EH (cell line): ENCODE results near the gene TNFRSF14.
"Not testable (repeated sequence)": the region's sequence is repeated elsewhere in the genome, so short reads cannot be mapped to it uniquely, and the experiment has no call there.

ENCODE experiments used
- DNase-seq: peaks from one replicate; pipeline ENCODE4 v3.0.0-alpha.2; 2015; ENCODE audit warnings: low read depth

The TNFRSF14 gene

DNA sequence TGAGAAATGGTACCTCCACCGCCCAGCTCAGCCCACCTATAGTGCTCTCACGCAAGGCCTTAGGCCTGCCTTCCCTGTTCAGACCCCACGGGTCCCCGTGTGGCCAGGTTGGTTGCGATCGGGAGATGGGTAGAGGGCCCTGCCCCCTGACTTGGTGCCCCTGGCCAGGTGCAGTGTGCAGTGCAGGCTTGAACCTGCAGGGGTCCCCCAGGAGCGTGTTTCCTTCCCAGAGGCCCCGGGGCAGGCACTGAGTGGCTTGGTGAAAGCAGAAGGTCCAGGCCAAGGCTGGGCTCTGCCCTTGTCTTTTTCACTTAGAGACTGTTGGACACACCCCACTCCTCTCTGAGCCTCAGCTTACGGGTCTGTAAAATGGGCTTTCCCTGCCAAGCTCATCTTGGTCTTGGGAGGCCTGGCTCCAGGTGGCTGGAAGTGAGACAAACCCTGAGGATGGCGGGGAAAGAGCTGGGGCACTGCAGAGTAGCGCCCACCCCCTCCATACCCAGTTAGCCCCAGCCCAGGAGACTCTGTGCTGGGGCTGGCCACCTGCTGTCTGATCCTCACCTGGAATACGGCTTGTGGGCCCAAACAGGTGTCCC is 16.8 kb upstream of the TNFRSF14 start:
- DNase-seq = no peak

DNA sequence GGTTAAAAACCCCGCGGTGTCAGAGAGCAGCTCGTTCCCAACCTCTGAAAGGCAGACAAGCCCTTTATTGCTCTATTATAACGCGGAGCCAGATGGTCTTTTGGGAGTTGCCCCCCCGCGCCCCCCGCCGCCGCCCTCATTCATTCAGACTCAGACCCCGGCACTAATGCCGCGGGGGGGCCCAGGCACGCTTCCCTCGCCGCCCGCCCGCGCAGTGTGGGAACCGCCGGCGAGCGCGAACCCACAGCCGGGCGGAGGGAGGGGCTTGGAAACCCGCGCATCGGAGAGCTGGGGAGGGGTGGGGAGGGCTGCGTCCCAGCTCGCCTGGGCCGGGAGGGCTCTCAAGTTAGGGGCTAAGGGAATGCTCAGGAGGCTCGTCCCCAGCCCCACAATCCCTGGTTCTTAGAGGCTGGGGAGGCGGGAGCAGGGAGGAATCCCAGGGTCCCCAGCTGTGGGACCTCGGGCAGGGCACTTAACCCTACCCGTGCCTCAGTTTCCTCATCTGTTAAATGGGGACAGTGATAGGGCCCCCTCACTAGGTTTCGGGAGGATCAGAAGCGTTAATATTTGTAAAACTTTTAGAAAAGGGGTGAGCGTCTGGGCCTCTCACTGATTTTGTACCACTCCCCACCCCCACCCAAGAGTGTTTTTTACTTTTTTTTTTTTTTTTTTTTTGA is 15.2 kb upstream of the TNFRSF14 start:
- no peak for DNase-seq

DNA sequence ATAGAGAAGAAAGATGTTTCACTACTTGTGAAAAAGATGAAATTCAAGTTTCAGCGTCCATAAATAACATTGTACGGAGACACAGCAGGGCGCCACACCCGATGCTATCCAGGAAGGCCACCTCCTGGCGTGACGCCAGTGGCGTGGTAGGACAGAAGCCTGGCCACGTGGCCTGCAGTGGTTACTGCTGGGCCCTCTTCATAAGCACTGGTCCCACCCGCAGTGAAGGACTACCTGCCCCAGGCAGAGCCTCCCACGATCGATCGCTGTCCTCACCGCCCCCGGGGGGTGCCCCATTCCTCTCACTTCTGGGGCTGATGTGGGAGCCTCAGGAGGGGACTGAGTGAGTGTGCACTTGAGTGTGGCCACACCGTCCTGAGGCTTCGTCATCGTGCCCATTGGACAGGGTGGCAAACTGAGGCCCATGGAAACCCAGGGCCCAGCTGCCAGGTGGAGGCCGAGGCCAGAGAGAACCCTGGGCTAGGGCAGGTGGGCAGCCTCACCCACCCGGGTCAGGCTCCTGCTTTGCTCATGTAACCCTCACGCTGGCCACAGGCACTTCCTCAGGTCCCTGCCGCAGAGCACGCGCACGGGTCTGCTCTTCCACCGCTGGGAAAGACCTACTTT is 14.4 kb upstream of the TNFRSF14 start:
- no peak for DNase-seq

DNA sequence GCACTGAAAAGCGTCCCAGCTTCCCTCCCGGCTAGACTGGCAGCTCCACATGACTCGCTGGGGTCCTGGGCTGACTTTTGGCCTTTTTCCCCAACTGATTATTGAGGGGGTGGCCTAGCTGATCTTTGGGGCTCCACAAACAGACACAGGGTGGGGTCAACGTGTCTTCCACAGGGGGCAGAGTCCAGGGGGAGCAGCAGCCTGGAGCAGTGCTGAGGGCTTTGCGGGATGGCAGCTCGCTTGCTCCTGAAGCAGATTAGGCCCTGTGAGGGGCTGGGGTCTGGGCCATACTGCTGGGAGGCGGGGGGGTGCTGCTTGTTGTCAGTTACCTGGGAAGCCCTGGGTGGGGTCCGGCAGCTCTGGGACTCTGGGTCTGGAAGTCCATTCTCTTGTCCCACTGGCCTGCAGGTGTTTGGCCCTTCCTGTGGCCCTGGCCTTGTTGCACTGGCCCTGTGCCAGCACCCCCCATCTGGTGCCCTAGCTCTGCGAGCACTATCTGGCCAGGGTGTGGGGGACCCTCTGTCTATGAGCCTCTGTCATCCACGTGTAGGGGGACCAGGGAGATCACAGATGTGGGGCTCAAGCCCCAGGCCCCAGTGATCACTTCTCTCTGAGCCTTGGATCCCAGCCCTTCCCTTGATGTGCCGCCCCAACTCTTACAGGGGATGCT is 13.8 kb upstream of the TNFRSF14 start:
- no peak for DNase-seq

- DNase-seq = peak; percentile 41
Observed at GRCh38 chr1:2543543-2544092, 12.6 kb upstream of the TNFRSF14 start.

DNA sequence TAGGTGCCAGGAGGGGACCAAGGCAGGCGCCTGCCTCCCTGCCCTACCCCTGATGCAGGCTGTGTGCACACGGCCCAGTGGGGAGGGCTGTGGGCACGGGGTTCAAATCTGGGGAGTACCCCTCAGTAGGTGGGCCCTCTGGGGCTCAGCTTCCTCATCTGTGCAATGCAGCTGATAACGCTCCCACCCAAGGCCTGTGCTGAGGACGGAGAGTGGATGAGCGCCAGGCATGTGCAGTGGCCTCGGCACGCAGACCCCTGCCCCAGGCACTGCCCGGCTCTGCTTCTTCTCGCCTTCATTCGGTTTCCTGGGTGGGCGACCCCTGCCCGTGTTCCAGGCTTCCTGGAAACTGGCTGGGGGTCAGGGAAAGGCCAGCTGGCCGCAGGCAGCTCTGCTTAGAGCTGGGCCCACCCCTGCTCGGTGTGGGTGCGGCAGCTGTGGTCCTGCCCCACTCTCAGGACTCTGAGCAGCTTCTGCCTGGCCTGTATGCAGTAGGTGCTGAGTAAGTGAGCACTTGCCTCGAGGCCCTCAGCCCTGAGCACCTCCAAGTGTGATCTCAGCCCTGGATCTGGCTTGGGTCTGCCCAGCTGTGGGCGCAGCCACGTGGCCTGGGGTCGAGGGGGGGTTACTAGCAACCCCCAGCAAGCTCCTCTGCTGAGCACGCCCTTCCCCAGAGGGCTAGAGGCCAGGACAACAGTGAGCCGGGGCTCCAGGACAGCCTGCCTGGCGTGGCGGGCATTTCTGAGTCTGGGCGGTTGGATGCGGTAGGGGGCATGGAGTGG is 11.9 kb upstream of the TNFRSF14 start:
- peak; percentile 19 for DNase-seq

DNA sequence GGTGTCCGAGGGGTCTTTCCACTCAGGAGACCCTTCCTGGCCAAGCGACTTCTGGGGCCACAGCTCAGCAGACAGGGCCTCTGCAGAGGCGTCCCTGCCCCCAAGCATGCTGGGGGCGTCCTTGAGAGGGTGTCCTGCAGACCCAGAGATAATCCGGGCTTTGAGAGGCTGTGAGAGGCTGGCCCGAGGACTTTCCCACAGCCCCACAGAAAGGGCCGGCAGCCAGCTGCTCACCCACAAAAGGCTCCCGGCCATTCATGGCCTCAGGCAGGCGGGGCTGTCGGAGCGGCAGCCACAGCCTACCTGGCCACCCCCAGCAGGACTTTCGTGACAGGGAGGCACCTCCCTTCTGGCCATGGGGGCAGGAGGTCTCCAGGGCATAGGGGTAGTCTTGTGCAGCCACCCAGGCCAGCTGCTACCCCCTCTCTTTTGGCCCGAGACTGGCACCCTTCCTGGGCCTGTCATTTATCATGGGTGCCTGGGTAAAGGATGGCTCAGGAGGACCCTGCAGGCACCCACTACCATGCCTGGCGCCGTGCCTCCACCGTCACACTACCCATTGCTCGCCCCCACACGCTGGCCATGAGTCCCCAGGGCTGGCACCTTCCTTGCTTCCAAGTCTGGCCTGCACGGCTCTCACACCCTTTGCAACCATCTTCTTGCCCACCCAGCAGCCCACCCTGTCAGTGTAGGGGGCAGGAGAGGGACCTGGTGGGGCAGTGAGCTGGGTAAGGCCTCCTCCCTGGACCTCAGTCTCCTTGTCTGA is 11.1 kb upstream of the TNFRSF14 start:
- no peak for DNase-seq

DNA sequence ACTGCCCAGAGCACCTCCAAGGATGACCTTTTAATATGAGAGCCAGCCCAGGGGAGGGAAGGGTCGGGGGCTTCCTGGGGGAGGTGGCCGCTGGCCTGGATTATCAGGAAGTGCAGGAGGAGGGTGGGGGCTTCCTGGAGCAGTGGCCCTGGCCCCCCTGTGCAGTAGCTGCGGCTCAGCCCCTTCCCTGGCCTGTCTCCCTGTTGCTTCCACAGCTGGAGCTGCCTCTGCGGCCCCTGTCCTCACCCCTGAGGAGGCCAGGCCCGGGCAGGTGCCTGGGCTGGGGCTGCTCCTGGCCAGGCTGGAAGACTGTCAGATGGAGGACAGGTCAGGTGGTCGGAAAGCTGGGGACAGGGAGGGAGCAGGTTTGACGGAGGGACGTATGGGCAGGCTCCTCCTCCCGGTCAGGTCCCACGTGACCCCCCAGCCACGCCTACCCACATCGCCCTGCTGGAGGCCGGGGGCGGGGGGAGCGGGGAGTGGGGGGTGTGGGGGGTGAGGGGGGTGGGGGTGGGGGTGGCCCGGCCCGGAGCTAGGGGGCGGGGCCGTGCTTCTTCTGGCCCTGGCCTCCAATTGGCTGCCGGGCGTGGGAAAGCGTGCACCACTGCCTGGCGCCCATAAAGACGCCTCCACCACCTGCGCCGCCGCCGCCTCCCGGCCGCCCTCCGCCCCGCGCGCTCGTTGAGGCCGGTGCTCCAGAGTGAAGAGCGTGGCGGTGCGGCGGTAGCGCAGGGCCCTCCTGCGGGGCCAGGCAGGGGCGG is 10.2 kb upstream of the TNFRSF14 start:
- DNase-seq = peak; percentile 88

DNA sequence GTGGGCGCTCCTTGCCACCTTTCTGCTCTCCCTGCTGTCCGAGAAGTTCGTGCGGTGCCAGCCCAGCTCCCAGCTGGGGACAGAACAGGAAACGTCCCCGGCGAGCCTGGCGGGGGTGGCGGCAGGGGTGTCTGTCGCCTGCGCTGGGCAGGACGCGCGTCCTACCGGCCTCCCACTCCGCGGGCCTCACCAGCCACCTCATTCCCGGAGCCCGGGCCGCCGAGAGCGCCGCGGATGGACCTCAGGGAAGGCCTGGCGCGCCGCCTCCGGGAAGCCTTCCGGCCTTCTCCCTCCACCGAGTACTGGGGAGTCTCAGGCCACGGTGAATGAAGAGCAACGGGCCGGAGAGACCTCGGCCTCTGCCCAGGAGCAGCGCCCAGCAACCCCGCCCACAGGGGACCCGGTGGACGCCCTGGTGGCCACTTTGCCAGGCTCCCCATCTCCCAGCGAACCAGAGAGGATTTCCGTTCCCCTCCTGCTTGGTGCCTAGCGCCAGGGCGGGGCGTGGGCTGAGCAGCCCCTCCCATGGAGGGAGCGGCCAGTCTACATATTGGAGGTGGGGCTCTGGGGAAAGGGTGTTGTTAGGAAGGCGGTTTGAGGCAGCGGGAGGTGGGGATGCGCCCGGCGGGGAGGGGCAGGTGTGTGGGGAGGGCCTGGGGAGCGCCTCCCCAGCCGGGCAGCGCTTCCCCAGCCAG is 9.5 kb upstream of the TNFRSF14 start:
- peak; percentile 89 for DNase-seq

DNA sequence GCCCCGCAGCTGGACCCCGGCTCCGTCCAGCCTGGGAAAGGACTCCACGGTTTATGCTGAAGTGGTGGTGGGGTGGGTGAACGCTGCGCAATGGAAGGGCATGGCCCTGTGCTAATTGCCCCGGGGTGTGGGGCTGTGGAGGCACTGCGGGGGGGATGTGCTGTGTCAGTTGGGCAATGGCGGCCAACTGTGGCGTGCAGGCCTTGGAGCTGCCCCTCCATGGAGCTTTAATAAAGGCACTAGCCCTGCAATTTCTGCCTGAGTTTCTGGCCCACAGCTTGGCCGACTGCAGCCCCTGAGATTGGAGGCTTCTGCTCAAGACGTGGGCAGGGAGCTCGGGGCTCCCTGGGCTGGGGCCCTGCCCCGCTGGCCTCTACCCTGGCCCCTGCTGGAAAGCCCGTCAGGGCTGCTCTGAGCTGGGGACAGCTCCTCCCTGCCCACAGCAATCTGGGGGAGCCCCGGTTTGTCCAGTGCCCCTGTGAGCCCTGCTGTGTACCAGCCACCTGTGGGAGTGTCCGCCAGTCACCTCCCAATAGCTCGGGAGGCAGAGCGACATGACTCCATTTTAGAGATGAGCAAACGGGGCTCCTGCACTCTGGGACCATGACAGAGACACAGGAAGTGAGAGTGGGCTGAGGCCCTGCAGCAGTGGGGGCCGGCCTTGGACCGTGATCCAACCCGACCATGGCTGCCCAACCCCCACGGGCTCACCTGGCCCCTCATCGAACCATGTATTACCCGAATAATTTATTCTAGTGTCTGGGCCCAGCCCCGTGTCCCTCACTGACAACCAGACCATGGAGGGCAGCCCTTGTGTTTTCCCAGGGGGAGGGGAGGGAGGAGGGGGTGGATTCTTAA is 8.7 kb upstream of the TNFRSF14 start:
- DNase-seq = peak; percentile 17

DNA sequence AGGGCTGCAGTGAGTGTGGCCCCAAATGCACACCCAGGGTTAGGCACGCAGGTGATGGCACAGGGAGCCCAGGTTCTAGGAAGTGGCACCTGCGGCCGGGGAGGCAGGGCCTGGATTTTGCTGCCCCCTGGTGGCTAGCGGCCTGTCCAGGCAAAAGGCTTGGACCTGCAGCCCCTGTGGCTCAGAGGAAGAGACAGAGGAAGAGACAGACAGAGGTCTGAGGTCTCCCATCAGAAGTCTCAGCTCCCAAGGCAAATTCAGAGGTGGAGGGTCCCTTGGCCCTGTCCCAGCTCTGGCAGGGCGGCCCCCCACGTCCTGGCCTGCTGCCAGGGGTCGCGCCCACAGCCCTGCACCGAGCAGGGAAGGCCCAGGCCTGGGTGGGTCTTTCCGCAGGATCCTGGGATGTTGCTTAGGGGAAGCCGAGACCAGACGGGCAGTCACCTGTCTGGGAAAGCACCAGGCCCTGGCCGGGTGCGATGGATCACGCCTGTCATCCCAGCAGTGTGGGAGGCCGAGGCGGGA is 8.0 kb upstream of the TNFRSF14 start:
- peak; percentile 71 for DNase-seq

GRCh38 chr1:2549367-2550029 is 6.7 kb upstream of the TNFRSF14 start:
- DNase-seq = not testable (repeated sequence)

DNA sequence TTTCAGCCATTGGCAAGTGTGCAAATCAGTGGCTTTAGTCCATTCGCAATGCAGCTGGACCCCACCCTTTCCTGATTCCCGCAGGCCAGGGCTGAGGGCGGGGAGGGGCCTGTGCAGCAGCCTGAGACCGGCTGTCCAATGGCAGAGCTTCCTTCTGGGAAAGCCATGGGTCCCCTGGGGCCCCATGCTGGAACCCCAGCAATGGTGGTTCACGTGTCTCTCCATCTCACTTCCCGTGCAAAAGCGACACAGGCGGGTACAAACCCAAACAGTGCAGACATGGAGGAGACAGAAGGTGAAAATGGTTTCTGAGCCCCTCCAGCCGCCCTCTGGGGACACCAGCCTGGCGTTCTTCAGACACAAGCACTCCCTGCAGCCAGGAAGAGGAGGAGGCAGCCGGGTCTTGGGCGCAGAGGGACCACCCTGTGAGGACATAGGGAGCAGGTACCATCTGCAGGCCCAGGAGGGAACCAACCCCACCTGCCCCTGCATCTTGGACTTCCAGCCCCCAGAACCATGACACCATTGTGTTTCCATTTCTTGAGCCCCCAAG is 5.8 kb upstream of the TNFRSF14 start:
- DNase-seq = not testable (repeated sequence)

DNA sequence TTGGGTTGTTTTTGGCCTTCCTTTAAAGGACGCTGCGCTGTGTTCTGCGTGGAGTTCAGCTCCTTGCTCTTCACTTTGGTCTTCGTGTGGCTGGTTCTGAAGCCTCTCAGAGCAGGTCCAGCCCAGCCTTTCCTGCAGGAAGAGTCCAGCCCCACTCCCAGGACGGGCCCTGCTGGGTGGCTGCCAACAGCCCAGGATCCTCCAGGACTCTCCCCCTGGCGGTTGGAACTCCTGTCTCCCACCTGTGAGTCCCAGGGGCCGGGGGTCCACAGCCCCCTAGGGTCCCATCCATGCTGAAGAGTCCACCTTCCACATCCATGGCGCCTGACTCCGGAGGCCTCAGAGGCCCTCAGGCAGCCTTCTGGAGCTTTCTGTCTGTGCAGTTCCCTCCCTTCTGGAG is 4.6 kb upstream of the TNFRSF14 start:
- DNase-seq = not testable (repeated sequence)

DNA sequence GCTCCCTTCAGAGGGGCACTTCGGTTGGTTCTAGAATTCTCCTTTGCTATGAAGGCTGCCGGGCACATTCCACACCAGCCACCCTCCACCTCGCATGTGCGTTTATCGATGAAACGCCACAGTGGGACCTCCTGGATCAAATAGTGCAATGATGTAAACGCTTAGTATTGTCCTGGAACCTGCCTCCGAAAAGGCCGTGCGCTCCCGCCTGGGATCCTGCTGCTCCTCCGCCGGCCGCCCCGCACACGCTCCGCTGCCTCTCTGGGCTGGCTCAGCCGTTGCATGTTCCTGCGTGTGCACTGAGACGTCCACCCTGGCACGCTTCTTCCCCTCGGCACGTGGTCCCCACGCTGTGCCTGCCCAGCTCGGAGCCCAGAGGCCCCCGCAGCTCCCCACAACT is 4.0 kb upstream of the TNFRSF14 start:
- no peak for DNase-seq

DNA sequence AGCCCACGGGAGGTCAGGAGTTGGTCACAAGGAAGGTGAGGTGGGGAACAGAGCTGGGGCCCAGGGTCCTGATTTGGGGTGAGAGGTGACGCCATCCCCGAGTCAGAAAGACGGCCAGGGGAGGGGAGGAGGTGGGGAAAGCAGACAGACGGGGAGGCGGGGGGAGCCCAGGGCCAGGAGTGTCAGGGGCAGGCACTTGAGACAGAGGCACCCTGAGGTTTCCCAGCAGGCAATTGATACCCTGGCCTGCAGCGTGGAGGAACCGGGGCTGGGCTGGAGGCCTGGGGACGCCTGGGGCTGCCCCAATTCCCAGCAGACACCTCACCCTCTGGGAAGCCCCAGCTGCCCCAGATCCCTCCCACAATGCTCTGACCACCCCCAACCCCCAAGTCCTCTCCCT is 3.1 kb upstream of the TNFRSF14 start:
- DNase-seq = not testable (repeated sequence)

GRCh38 chr1:2553871-2554620 is 2.1 kb upstream of the TNFRSF14 start:
- no peak for DNase-seq
